HG03565 (cell line): ENCODE measurements around the gene CCR7.
"Not testable (repeated sequence)": the region's sequence is repeated elsewhere in the genome, so short reads cannot be mapped to it uniquely, and the experiment has no call there.

Experiments
- ATAC-seq: cut with Tn5 transposase; IDR thresholded peaks from one replicate; pipeline ENCODE4 v1.9.1; 2021; ENCODE audit warnings: mild to moderate bottlenecking, moderate library complexity; ENCODE audit not compliant: unreplicated experiment

The CCR7 gene

DNA sequence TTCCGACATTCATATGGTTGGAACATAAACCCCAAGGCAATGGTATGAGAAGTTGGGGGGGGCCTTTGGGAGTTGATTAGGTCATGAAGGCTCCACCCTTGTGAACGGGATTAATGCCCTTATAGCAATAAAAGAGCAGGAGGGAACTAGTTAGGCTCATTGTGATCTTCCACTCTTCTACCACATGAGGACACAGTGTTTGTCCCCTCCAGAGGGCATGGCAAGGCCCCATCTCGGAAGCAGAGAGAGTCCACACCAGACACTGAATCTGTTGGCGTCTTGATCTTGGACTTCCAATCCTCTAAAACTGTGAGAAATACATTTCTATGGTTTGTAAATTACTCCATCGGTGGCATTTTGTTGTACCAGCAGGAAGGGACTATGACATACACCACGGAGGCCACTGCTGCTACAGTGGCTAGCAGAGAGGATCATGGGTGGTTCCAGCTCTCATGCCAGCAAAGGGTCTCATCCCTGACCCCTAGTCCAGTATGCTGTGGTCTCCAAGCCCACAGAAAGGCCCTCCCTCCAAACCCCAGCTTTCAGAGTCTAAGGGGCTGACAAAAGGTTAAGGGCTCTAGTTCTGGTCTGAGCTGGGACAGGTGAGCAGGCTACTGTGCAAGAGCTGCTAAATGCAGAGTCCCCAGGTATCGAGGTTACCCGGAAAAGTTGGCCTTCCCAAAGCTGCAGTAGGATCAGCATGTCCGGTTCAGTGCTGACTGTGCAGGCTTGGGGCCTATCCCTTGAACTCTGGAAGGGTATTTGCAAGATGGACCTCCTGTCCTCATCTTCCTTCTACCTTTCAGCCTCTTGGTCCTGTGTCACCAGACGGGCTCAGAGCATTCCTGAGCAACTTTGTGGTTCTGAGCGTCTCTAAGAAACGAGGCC lies 12.2 kb downstream of the CCR7 start:
- ATAC-seq, result no peak

DNA sequence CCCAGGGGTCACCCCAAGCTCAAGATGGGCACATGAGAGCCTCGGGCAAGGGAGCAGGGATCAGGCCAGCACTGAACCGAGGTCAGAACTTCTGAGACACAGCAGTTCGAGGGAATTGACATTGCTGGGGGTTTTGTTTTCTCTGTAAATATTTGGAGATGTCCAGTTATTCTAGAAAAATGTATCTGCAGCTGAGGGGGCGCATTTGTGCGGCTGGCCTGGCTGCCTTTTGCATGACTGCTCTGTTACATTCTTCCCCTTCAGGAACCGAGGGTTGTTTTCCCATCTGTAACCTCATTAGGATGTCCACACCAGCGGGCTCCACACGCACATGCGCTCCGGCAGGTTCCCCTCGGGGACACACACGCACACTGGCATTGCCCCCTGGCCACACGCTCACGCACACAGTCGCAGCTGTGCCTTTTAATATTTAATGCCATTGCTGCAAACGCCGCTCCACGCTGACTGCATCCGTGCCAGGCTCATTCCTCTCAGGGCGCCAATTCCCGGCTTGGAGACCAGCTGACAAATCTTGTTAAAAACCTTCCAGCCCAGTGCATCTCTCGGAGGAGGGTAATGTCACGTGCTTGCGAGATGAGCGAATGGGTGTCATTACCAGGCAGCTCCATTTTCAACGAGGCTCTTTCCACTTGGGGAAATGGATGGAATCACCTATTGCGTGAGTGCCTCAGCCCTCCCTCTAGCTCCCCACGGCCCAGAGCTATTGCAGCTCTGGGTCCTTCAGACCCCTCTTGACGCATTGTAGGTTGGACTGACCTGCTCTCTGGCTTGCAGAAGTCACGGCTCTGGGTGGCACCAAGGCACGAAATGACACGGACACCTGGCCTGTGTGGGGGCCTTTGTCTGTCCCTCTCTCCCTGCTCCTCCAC lies 13.1 kb downstream of the CCR7 start:
- ATAC-seq, result no peak

DNA sequence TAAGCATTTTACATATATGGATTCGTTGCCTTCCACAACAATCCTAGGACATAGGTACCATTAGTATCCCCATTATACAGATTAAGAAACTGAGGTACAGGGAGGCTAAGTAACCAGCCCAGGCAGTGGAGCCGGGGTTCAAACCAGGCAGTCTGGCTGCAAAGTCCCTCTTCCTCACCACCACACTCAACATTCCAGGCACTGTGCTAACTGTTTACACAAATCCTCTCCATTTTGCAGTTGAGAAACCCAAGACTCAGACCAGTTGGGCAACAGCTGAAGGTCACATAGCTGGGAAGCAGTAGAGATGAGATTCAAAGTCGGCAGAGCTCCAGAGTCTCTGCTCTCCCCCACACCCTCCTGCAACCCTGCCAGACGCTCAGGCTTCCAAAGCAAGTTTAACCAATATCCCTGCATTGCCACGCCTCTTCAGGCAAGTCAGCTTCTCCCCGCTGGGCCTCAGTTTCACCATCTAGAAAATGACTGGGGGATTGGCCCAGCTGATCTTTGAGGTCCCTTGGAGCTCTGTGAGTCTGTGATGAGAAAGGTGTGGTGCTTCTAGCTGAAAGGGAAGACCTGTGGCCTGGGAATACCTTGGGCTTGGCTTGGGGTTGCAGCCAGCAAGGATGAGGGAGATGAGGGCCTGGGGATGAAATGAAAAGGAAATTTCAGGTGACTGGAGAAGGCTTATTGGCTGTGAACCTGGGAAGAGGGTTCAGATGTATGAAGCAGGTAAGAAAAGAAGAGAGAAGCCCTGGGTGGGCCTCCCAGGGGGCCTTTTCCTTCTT lies 14.0 kb downstream of the CCR7 start:
- no peak for ATAC-seq

DNA sequence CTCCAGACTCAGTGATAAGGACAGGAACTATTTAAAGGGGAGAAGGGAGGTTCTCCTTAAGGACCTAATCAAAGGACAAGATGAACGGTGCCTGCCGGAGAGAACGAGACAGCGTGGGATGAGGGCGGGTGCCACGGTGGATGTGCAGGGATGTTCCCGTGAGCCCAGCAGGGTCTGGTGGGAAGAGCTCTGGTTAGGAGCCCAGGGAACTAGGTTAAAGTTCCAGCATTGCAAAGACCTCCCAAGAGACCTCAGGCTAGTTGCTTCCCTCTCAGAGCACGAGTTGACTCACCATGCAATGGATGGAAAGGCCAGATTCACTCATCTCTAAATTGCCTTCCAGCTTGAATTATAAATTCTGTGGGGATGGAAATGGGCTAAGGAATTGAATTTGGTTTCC lies 14.7 kb downstream of the CCR7 start:
- ATAC-seq, result no peak

DNA sequence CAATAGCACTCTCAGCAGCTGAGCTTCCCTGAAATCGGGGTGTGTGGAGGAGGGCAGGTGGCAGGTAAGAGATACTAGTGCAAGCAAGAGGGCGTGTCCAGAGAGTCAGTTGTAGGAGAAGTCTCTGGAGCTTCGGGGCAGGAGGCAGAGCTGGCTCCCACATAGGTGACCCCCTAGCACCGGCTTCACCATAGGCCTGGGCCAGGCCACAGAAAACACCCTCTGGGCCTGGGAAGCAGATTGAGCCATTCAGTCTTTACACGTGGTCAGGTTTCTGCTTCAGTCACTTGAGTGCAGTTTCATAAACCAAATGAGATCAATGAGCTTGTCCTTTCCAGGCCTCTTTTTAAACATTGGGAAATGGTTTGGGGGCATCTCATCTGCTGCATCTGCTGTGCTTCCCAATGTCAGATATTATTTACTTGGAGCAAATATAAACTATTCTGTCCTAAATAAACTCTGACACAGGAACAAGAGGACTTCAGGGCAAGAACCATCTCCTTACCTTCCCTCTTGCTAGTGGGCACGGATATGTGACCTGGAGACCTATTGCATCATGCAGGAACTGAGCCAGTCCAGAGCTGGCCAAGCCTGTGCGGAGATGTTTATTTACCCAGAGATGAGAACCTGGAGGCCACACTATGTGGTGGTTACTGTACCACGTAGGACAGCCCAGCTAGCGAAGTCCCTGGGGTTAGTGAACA lies 16.1 kb downstream of the CCR7 start:
- ATAC-seq, result no peak

DNA sequence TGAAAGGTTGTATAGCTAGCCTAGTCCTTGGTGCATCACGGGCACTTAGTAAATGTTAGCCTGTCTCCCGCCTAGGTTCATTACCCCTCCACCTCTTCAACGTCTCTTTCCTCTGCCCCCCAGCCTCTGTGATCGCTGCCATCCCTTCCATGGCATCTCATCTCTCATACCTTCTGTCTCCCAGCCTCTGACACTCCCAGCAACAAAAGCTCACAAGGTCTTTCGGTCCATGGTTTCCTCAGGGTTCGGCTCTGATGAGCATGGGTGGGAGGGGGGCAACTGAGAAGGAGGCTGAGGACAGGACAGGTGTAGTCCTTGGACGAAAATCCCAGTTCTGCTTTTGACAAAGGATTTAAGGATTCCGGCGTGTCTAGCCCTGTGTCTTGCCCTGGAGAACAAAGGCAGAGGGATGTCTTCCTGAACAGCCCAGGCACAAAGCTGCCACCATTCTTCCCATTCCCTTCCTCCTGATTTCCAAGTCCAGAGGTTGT lies 16.7 kb downstream of the CCR7 start:
- ATAC-seq, result no peak

DNA sequence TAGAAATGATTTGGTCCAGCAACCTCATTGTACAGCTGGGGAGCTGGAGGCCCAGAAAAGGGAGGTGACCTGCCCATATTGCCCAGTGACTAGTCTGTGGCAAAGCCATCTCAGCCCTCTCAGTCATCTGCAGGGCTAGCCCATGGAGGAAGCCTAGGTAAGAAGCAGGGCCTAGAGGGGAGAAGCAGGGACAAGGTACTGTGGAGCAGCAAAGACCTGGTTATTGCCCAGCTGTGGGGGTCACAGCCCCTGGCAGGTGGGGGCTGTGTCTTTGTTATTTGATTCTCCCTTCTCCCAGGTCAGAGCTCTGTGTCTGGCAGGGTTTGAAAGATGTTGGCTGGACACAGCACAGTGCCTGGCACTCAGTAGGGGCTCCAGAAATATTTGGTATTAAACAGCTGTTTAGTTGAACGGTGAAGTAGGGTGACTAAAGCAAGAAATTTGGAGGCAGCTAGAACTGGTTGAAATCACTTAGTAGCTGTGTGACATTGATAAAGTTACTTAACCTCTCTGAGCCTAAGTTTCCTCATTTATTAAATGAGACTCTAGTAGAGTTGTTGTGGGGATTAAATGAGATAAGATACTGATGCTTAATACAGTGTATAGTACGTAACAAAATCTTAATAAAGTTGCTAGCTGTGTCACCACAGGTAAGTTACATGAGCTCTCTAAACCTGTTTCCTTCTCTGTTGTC lies 17.3 kb downstream of the CCR7 start:
- ATAC-seq, result no peak

DNA sequence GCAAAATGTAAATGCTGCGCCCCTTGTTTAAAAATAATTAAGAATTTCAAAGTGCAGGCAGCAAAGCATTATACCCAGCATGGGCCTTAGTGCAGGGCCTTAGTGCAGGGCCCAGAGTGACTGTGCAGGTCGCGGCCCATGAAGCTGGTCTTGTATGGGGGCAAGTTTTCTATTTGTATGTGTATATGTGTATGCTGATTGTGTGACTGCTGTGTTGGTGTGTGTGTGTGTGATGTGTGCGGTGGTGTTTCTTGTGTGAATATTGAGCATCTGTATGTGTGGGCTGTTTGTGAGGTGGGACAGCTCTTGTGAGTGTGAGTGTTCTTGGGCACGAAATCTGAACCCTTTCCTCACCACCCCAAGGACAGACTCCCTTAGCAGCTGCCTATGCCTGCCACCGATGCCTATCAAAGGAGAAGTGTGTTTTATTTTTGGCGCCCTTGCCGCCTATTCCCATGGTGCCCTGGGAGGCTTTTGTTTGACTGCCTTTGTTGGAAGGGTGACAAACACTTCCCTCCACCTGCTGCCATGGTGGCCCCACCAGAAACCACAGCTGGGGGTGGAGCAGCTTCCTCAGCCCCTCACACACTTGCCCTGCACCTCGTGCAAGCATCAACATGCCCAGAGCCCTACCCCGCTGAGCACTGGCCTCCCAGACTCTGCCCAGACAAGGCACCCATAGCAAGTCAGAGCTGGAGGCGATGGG lies 18.0 kb downstream of the CCR7 start:
- no peak for ATAC-seq

DNA sequence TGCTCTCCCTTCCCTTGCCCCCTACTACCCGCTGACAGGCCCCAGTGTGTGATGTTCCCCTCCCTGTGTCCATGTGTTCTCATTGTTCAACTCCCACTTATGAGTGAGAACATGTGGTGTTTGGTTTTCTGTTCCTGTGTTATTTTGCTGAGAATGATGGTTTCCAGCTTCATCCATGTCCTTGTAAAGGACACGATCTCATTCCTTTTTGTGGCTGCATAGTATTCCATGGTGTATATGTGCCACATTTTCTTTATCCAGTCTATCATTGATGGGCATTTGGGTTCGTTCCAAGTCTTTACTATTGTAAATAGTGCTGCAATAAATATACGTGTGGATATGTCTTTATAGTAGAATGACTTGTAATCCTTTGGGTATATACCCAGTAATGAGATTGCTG lies 18.8 kb downstream of the CCR7 start:
- ATAC-seq, result not testable (repeated sequence)

DNA sequence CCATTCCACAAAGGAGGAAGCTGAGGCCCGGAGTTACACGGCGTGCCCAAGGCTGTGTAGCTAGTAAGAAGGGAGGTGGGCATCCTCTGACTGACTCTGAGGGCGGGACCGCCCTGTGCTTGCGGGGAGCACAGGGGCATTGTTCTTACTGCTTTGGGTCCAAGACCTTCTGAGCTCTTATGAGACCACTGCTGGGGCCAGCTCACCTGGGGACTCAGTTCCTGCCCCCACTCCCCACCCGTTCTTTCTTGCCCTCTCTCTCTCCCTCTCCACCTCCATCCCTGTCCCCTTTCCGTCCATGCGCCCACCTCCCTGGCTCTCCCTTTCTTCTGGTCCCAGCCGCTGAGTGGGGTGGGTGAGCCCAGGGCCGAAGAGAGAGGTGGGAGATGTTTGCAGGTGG lies 19.6 kb downstream of the CCR7 start:
- no peak for ATAC-seq

DNA sequence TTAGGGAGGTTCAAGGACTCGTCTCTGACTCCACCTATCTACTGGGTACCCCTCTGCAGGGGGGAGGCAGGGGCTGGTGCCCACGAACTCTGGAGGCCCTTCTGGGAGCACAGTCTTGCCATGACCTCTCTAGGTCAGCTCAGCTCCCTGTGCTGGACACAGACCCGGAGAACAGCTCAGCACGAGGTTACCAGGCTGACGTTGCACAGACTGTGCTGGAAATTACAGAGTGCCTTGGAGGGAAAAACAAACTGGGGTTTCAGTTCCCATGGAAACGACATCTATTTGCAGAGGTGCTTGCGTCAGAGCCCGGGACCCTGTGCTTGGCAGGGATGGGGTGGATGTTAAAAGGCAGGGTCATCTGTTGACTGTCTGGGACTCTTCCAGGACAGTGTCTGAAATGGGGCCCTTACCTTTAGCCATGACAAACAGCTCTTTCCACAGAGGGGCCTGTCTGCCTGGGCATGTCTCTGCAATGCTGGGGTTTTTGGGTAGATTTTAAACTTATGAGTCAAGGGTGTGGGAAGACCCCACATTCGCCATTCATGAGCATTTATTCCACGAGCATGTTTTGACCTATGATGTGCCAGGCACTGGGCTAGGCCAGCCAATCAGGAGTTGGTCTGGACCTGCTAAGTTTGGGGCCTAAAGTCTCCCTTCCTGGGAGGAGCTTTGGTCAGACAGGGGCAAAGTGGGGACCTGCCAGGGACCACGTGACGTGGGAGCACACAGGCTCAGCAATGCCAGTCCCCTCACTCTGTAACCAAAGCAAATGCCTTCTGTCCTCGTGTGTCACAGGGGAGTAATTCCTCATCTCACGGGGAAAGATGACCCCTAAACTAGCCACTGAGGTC lies 22.5 kb downstream of the CCR7 start:
- peak; percentile 43 for ATAC-seq

DNA sequence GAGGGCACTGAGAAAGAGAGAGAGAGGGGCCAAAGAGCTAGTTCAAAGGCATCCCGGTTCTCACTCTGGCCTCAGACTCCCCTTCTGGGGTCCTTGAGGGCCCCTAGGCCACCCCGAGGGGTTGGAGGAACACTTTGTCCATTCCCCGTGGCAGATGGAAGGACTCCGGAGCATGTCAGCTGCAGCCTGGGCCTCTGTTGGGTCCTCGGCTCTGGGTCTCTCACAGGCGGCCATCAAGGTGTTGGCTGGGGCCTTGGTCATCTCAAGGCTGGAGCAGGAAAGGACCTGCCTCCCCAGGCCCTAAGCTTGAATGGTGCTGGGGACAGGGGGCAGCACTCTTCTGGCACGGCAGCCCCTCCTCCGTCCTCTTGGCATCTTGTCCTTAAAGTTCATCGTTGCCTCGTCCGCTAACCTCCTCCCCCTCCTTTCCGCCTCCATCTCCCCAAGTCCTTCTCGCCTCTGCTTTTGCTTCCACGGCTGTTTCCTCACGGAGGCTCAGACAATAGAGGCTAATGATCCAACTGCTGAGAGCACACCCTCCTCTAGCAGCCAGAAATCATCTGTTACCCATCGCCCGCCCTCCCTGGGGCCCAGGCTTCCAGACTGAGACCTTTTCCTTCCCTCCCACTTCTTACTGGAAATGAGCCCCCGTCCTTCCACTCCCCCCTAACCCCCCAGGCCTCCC lies 23.3 kb downstream of the CCR7 start:
- ATAC-seq, result no peak

DNA sequence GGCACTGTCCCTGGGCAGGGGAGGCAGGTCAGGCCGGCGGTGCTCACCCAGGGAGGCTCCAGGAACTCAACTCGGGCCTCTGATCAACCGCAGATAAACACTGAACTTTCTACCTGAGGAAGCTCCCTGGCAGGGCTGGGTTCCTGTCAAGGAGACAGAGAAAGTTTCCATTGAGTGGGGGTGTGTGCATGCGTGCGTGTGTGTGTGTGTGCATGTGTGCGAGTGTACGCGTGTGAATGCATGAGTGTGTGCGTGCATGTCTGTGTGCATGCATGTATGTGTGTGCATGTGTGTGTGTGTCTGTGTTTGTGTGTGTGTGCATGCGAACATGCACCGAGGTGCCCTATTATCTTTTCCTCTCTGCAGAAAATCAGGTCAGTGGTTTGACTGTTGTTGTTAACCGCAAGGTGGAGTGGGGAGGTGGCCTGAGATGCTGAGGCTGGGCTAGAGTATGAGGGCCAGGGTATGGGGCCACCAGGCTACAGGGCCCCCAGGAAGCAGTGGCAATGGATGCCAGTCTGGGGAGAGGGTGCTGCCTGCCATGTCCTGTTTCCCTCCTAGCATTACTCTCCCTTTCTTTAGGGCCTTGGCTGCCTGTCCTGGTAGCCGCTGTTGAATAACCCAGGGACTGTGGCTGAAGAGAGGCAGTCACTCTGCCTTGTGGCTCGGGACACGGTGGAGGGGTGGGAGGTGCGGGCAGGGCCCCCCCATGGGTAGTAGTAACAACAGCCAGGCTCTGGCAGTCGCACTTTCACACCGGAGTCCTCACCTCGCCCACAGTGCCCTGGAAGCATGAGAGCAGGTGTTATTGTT lies 24.0 kb downstream of the CCR7 start:
- no peak for ATAC-seq

DNA sequence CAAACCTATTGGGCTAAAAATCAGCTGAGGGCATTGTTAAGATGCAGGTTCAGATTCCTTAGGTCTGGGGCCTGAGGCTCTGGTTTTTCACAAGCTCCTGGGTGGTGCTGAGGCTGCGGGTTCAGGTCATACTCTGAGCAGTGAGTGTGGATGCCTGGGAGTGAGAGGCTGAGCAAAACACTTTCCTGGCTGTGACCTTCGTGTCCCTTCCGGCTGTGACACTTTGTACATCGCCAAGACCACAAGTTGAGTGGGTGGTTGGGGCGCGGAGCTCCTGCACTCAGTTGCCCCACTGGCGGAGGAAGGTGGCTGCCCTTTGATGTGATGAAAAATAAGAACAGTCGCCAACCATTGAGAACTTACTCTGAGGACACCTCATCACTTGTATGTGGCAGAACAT lies 24.8 kb downstream of the CCR7 start:
- ATAC-seq, result no peak

DNA sequence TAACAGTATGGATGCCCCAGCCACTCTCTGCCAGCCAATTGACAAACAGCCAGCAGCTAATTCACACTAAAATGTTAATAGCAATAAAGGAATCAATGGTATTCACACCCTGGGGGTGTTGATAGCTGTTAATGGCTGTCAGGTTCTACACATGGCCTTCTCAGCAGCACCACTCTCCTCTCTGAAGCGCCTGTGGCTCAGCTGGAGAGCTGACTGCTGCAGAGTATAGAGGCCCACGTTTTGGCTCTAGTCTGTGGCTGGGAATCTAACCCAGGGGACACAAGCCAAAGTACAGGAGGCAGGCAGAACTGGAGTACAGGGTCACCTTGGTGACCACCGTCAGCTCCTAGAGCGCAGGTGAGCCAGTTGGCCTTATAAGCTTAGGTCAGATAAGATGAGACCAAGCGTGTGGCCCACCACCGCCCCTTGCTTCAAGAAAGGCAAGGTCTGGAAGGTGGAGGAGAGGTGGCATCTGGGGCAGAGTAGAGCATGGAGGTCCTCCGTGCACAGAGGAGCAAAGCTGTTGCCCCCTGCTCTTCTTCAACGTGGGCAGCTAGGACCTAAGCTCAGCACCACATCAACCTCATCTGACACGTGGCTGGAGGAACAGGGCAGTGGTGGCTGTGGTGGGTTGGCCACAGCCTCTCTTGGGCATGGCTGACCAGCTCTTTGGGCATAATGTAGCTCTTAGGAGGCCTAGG lies 25.4 kb downstream of the CCR7 start:
- ATAC-seq, result no peak
